Activated CD8-positive, alpha-beta T cell treated with anti-CD3 and anti-CD28 coated beads, Interleukin-2, amount 10 ng/mL, durations not matched to agents 7 days and 5 days (primary cell): Measurements from ENCODE around the gene SYNC. TPM values are rescaled to one million over a fixed set of nuclear protein-coding genes. Genes with fewer than 3 reads are reported as not detected.
"Not testable (repeated sequence)": the region's sequence is repeated elsewhere in the genome, so short reads cannot be mapped to it uniquely, and the experiment has no call there.

Experiments
- ATAC-seq: fragments of 150-1000 bp; cut with Tn5 transposase; one replicate; pipeline ENCODE4 v1.10.0; 2021; ENCODE audit warnings: moderate library complexity
- CTCF ChIA-PET: fragments of 350-600 bp; sonication (Branson Sonifier 250); formaldehyde crosslinking; loops from one replicate; lab custom pipeline; 2021; ENCODE audit warnings: antibody characterized with exemption; lab: Charles Lee
- POLR2A ChIA-PET: fragments of 350-600 bp; sonication (Branson Sonifier 250); formaldehyde crosslinking; loops from one replicate; lab custom pipeline; 2021; ENCODE audit warnings: antibody characterized with exemption; lab: Charles Lee
- DNase-seq: peaks from one replicate; pipeline ENCODE4 v3.0.0-alpha.2; 2020
- H3K27ac Mint-ChIP-seq: one replicate; pipeline ENCODE4 v1.8.0; 2021; ENCODE audit warnings: mild to moderate bottlenecking, mixed read lengths
- H3K27me3 Mint-ChIP-seq: one replicate; pipeline ENCODE4 v1.8.0; 2021; ENCODE audit warnings: low read depth, mixed read lengths
- H3K36me3 Mint-ChIP-seq: one replicate; pipeline ENCODE4 v1.8.0; 2021; ENCODE audit warnings: low read depth, mixed read lengths
- H3K4me1 Mint-ChIP-seq: one replicate; pipeline ENCODE4 v1.8.0; 2021; ENCODE audit warnings: low read depth, mixed read lengths
- H3K4me3 Mint-ChIP-seq: one replicate; pipeline ENCODE4 v1.8.0; 2021; ENCODE audit warnings: mild to moderate bottlenecking, mixed read lengths
- H3K9me3 Mint-ChIP-seq: one replicate; pipeline ENCODE4 v1.8.0; 2022; ENCODE audit warnings: mixed read lengths; ENCODE audit not compliant: insufficient read depth
- total RNA-seq, 2 experiments: library from RNA; stranded (reverse); gene quantifications; one replicate each; pipeline ENCODE4 v1.2.3, GENCODE V29; 2021

Gene SYNC
- total RNA-seq, 2 experiments from 2014 or later = not detected

DNA sequence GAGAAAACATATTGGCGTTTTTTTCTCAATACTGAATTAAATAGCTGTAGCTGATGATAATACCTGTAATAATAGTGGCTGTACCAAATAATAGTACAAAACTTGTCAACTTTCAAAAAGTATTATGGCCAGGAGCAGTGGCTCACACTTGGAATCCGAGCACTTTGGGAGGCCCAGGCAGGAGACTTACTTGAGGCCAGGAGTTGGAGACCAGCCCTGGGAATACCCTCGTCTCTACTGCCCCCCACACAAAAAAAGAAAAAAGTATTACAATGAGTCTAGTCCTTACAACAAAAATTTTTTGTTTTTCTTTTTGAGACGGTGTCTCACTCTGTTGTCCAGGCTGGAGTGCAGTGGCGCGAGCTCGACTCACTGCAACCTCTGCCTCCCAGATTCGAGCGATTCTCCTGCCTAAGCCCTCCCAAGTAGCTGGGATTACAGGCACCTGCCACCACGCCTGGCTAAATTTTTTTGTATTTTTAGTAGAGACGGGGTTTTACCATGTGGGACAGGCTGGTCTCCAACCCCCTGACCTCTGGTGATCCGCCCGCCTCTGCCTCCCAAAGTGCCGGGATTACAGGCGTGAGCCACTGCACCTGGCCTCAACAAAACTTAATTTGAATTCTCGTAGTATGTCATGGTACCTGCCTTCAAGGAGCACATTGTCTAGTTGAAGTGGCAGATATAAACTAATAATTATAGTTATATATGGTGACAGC lies 50.2 kb downstream of the SYNC start:
- peak overlapping the region; percentile 99 for H3K27ac Mint-ChIP-seq
- H3K27me3 Mint-ChIP-seq = no peaks in the 10 kb centered on the region
- DNase-seq = no peak
- CTCF ChIA-PET = interaction anchor here (1.3 to 1.5 kb wide), 2 partner anchors 8 to 132 kb away, joined by 3 read pairs; no protein-coding TSS in a partner anchor
- no peaks in the 10 kb centered on the region for H3K9me3 Mint-ChIP-seq
- peaks cover 52% of the 10 kb centered on the region for H3K4me1 Mint-ChIP-seq
- POLR2A ChIA-PET = interaction anchor here (1.0 to 2.0 kb wide), 4 partner anchors 10 to 39 kb away, joined by 3 to 5 read pairs (median 3); no protein-coding TSS in a partner anchor
- H3K4me3 Mint-ChIP-seq = peak overlapping the region; percentile 98
- ATAC-seq = no peak
- H3K36me3 Mint-ChIP-seq = peaks cover 65% of the 10 kb centered on the region

DNA sequence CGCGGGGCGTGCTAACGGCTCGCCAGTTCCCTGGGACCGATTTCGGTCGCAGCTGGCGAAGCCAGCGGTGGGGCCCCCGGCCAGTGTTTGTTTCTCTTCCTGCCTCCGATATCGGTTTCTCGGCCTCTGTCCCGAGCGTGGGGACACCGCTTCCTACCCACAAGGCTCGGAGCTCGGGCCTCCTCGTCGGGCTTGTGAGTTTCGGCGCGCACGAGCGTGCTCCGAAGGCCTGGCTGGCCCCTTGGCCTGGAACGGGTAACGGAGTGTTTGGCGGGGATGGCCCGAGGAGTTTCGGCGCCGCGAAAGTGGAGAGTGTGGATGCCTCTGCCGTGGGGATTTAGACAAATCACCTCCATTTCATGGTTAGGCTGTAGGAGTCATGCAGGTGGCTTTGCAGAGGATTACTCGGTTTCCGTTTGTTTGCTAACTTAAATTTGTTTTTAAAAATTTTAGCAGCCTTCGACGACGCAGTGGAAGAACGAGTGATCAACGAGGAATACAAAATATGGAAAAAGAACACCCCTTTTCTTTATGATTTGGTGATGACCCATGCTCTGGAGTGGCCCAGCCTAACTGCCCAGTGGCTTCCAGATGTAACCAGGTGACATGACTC lies 51.0 kb downstream of the SYNC start:
- H3K27ac Mint-ChIP-seq = peak overlapping the region; percentile 99
- peaks cover 57% of the 10 kb centered on the region for H3K36me3 Mint-ChIP-seq
- H3K27me3 Mint-ChIP-seq = no peaks in the 10 kb centered on the region
- DNase-seq (no peak), ATAC-seq (peak; percentile 7)
- H3K9me3 Mint-ChIP-seq = no peaks in the 10 kb centered on the region
- POLR2A ChIA-PET = interaction anchor here (0.7 to 2.0 kb wide), 17 partner anchors 9 to 404 kb away, joined by 3 to 16 read pairs (median 3); partner anchors contain the start of genes S100PBP and YARS1
- H3K4me3 Mint-ChIP-seq = peak overlapping the region; percentile 98
- H3K4me1 Mint-ChIP-seq = peaks cover 47% of the 10 kb centered on the region
- CTCF ChIA-PET = interaction anchor here (0.9 to 1.4 kb wide), 5 partner anchors 9 to 396 kb away, joined by 3 to 9 read pairs (median 3); no protein-coding TSS in a partner anchor

DNA sequence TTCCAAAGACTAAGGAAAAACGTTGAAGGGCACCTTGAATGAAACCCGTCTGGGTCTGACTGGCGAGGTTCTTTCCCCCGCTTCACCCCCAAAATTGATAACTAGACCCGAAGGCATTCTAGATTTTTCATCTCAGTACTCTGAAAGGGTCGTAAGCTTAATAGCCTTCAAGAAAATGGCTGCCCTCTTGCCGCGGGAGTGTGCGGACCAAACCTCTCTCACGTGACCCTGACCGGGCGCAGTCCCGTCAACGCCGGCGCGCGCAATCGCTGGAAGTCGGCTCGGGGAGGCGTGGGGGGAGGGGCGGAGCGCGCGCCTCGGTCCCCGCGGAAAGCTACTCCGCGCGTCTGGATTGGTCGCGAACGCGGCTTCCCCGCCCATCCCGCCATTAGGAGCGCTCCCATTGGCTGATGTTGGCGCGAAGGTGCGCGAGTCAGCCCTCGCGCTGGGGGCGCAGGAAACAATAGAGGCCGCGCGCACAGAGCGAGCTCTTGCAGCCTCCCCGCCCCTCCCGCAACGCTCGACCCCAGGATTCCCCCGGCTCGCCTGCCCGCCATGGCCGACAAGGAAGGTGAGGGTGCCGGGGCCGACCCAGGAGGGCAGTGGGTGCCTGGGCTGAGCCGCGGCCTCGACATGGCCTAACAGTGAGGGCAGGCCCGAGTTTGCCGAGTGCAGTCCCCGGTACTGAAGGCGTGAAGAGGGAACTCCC lies 51.7 kb downstream of the SYNC start, which contains the start of gene RBBP4:
Gene RBBP4 (plus strand): TSS at position 457 of the 709 bp plus-strand sequence. CDS start 99 bp downstream, at position 556.
- POLR2A ChIA-PET = interaction anchor here (0.7 to 2.0 kb wide), 18 partner anchors 10 to 403 kb away, joined by 3 to 16 read pairs (median 3); partner anchors contain the start of genes LCK, S100PBP and YARS1
- peaks cover 45% of the 10 kb centered on the region for H3K4me1 Mint-ChIP-seq
- DNase-seq (peak; percentile 98), ATAC-seq (peak; percentile 92)
- H3K27ac Mint-ChIP-seq = peak within 1 kb of the TSS; percentile 99
- H3K4me3 Mint-ChIP-seq = peak within 1 kb of the TSS; percentile 98
- H3K27me3 Mint-ChIP-seq = no peaks in the 10 kb centered on the region
- CTCF ChIA-PET = interaction anchor here (0.7 to 1.4 kb wide), 6 partner anchors 10 to 395 kb away, joined by 3 to 9 read pairs (median 3); no protein-coding TSS in a partner anchor
- peaks cover 56% of the 10 kb centered on the region for H3K36me3 Mint-ChIP-seq
- no peaks in the 10 kb centered on the region for H3K9me3 Mint-ChIP-seq

DNA sequence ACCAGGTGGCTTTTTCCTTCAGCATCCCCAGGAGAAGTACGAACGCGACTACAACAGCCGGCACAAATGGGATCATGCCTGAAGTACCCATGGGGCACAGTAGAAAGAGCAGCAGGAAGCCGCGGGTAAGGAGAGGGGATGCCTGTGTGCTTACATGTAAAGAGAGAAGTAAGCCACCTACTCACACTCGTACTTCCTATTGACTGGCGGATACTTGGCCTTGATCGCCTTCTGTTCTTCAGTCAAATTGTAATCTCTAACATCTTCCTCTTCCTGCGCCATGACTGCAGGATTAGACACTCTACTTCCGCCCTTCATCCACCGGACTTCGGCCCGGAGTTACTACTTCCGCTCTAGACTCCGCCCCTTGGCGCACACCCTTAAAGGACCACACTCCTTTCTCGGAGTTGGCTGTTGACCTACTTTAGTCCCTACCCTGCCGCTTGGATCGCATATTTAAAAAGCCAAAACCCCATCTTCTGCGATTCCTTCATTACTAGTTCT lies 52.3 kb downstream of the SYNC start, which contains the start of gene ZBTB8OS:
Gene ZBTB8OS (minus strand): TSS at position 303 of the 504 bp plus-strand sequence. CDS start 21 bp downstream, at position 282.
- DNase-seq = peak; percentile 93
- no peaks in the 10 kb centered on the region for H3K9me3 Mint-ChIP-seq
- ChIA-PET CTCF (interaction anchor here (0.7 to 1.4 kb wide), 5 partner anchors 23 to 201 kb away, joined by 3 to 9 read pairs (median 3); no protein-coding TSS in a partner anchor), POLR2A (interaction anchor here (0.7 to 2.0 kb wide), 13 partner anchors 12 to 399 kb away, joined by 3 to 16 read pairs (median 3); partner anchors contain the start of genes LCK, S100PBP and YARS1)
- H3K4me1 Mint-ChIP-seq = peaks cover 39% of the 10 kb centered on the region
- H3K36me3 Mint-ChIP-seq = peaks cover 53% of the 10 kb centered on the region
- peak within 1 kb of the TSS; percentile 99 for H3K27ac Mint-ChIP-seq
- H3K27me3 Mint-ChIP-seq = no peaks in the 10 kb centered on the region
- peak within 1 kb of the TSS; percentile 98 for H3K4me3 Mint-ChIP-seq
- peak; percentile 76 for ATAC-seq

DNA sequence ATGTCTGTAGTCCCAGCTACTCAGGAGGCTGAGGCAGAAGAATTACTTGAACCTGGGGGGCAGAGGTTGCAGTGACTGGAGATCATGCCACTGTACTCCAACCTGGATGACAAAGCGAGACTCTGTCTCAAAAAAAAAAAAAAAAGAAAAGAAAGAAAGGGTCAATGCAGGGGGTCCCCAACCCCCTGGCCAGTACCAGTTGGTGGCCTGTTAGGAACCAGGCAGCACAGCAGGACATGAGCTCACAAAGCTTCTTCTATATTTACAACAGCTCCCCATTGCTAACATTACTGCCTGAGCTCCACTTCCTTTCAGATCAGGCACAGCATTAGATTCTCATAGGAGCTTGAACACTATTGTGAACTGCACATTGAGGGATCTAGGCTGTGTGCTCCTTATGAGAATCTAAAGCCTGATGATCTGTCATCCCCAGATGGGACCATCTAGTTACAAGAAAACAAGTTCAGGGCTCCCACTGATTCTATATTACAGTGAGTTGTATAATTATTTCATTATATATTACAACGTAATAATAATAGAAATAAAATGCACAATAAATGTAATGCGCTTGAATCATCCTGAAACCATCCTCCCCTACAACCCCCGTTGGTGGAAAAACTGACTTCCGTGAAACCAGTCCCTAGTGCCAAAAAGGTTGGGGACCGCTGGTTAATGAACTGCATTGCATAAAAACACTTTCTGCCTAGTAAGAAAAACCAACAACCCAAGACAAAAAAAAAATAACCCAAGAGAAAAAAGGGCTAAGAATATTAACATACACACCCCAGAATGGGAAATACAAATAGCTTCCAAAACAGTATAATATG lies 55.0 kb downstream of the SYNC start:
- no peaks in the 10 kb centered on the region for H3K27me3 Mint-ChIP-seq
- H3K9me3 Mint-ChIP-seq = no peaks in the 10 kb centered on the region
- H3K4me3 Mint-ChIP-seq = peak overlapping the region; percentile 1
- ChIA-PET CTCF (interaction anchor here (1.5 to 1.8 kb wide), 2 partner anchors 65 to 127 kb away, joined by 4 to 5 read pairs; no protein-coding TSS in a partner anchor), POLR2A (interaction anchor here (0.6 kb wide), 2 partner anchors 25 to 863 kb away, joined by 3 read pairs; no protein-coding TSS in a partner anchor)
- H3K36me3 Mint-ChIP-seq = peaks cover 35% of the 10 kb centered on the region
- peaks cover 17% of the 10 kb centered on the region for H3K4me1 Mint-ChIP-seq
- H3K27ac Mint-ChIP-seq = no peak overlapping the region
- DNase-seq = no peak
- no peak for ATAC-seq

DNA sequence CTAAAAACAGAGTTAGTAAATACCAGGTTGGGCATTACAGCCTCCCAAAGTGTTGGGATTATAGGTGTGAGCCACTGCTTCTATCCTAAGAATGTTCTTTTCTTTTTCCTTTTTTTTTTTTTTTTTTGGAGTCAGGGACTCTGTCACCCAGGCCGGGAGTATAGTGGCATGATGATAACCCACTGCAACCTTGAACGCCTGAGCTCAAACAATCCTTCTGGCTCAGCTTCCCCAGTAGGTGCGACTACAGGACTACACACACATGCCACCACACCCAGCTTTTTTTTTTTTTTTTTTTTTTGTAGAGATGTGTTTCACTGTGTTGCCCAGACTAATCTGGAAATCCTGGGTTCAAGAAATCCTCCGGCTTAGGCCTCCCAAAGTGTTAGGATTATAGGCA lies 58.1 kb downstream of the SYNC start:
- ChIA-PET CTCF (no interaction called here), POLR2A (no interaction called here)
- H3K9me3 Mint-ChIP-seq = no peaks in the 10 kb centered on the region

DNA sequence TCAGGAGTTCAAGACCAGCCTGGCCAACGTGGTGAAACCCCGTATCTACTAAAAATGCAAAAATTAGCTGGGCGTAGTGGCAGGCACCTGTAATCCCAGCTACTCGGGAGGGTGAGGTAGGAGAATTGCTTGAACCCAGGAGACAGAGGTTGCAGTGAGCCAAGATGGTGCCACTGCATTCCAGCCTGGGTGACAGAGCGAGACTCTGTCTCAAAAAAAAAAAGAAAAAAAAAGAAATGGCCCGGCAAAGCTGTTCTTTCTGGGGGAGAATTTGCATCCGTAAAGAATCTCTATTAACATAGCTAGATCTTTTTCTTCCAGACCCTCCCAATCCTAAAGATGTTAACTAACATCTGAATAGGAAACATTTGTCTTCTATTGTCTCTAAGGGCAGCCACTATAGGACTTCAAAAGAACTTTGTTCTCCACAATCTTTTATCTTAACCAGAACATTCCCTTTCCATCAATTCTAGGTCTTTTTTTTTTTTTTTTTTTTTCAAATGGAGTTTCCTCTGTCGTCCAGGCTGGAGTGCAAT lies 60.2 kb downstream of the SYNC start:
- CTCF ChIA-PET, H3K9me3 Mint-ChIP-seq, H3K4me1 Mint-ChIP-seq, H3K27ac Mint-ChIP-seq, H3K4me3 Mint-ChIP-seq, H3K27me3 Mint-ChIP-seq, ATAC-seq, POLR2A ChIA-PET, DNase-seq: not testable (repeated sequence)
- peaks cover 10% of the 10 kb centered on the region for H3K36me3 Mint-ChIP-seq

More for the DNA sequence above, 58.1 kb downstream of the SYNC start:
- Mint-ChIP-seq H3K4me3 (no peak overlapping the region), H3K27me3 (no peaks in the 10 kb centered on the region), H3K4me1 (peaks cover 12% of the 10 kb centered on the region), H3K36me3 (peaks cover 18% of the 10 kb centered on the region), H3K27ac (no peak overlapping the region)
- DNase-seq (no peak), ATAC-seq (no peak)

DNA sequence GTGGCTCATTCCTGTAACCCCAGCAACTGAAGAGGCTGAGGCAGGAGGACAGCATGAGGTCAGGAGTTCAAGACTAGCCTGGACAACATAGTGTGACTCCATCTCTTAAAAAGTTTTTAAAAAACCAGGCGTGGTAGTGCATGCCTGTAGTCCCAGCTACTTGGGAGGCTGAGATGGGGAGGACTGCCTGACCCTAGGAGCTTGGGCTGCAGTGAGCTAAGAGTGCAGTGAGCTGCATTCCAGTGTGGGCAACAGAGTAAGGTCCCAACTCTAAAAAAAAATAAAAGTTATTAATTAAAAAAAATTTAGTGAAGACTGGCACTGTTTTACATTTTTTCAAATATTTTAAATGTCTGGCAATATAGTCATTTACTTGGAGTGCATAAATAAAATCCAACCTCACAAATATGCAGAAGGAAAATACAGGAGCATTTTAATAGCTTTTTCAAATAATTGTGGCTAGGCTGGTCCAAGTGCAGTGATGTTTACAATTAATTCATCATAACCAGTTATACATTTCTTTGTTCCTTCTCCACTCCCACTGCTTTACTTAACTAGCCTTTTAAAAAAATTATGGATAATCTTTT lies 63.0 kb downstream of the SYNC start:
- Mint-ChIP-seq H3K9me3 (no peaks in the 10 kb centered on the region), H3K27ac (no peak overlapping the region), H3K4me3 (no peak overlapping the region), H3K36me3 (peaks cover 21% of the 10 kb centered on the region), H3K27me3 (no peaks in the 10 kb centered on the region), H3K4me1 (peaks cover 4% of the 10 kb centered on the region)
- ATAC-seq = no peak
- CTCF ChIA-PET = no interaction called here
- POLR2A ChIA-PET = interaction anchor here (1.0 kb wide), 1 partner anchor 12 kb away, joined by 4 read pairs; no protein-coding TSS in a partner anchor
- DNase-seq = no peak

DNA sequence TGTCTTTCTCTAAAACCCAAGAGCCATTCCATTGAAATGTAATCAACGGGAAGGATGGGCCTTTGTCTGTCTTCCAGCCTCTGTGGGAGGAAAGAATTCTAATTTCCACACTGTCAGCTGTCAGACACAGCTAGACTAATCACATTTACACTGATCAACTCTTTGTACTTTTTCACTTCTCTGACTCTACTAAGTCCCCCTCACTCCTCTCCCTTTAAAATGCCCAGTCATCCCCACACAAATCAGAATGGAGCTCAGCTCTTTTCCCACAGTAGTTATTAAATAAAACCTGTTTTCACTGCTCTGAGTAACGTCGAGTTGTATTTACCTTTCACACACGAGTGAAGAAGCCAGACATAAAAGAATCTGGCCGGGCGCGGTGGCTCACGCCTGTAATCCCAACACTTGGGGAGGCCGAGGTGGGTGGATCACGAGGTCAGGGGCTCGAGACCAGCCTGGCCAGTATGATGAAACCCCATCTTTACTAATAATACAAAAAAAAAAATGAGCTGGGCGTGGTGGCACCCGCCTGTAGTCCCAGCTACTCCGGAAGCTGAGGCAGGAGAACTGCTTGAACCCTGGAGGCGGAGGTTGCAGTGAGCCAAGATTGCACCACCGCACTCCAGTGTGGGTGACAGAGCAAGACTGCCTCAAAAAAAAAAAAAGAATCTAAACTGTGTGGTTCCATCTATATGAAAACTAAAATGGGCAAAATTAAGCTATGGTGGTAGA lies 65.5 kb downstream of the SYNC start:
- no peaks in the 10 kb centered on the region for H3K27me3 Mint-ChIP-seq
- DNase-seq = no peak
- no peaks in the 10 kb centered on the region for H3K9me3 Mint-ChIP-seq
- H3K4me3 Mint-ChIP-seq = no peak overlapping the region
- H3K36me3 Mint-ChIP-seq = peaks cover 29% of the 10 kb centered on the region
- ChIA-PET CTCF (interaction anchor here (1.0 to 1.2 kb wide), 2 partner anchors 14 to 75 kb away, joined by 3 read pairs; no protein-coding TSS in a partner anchor), POLR2A (no interaction called here)
- H3K27ac Mint-ChIP-seq = no peak overlapping the region
- H3K4me1 Mint-ChIP-seq = peaks cover 18% of the 10 kb centered on the region
- no peak for ATAC-seq
